HEK293 (cell line): ENCODE data around the gene RPS10.

Experiments
- EGR2 ChIP-seq: fragments of 450-650 bp; formaldehyde crosslinking; IDR thresholded peaks from 2 replicates; pipeline ENCODE4 v1.5.1; 2016; ENCODE audit warnings: low read depth, missing biosample characterization, missing genetic modification characterization
- GLIS2 ChIP-seq: fragments of 450-650 bp; formaldehyde crosslinking; IDR thresholded peaks from 2 replicates; pipeline ENCODE4 v1.5.1; 2016; ENCODE audit warnings: missing biosample characterization, missing genetic modification characterization
- KLF7 ChIP-seq: fragments of 450-650 bp; formaldehyde crosslinking; IDR thresholded peaks from 2 replicates; pipeline ENCODE4 v1.5.1; 2016; ENCODE audit warnings: missing biosample characterization, missing genetic modification characterization, borderline replicate concordance
- KLF8 ChIP-seq: fragments of 450-650 bp; formaldehyde crosslinking; IDR thresholded peaks from 2 replicates; pipeline ENCODE4 v1.5.1; 2016; ENCODE audit warnings: missing biosample characterization, missing genetic modification characterization
- KLF9 ChIP-seq: fragments of 450-650 bp; formaldehyde crosslinking; IDR thresholded peaks from 2 replicates; pipeline ENCODE4 v1.5.1; 2016; ENCODE audit warnings: missing biosample characterization, missing genetic modification characterization, low read depth
- RBAK ChIP-seq: fragments of 450-650 bp; formaldehyde crosslinking; IDR thresholded peaks from 2 replicates; pipeline ENCODE4 v1.5.1; 2016; ENCODE audit warnings: missing biosample characterization, missing genetic modification characterization
- SP2 ChIP-seq: fragments of 450-650 bp; formaldehyde crosslinking; IDR thresholded peaks from 2 replicates; pipeline ENCODE4 v1.5.1; 2016; ENCODE audit warnings: missing biosample characterization, missing genetic modification characterization
- YY2 ChIP-seq: fragments of 450-650 bp; formaldehyde crosslinking; IDR thresholded peaks from 2 replicates; pipeline ENCODE4 v1.5.1; 2016; ENCODE audit warnings: missing biosample characterization, missing genetic modification characterization
- ZNF155 ChIP-seq: fragments of 450-650 bp; formaldehyde crosslinking; IDR thresholded peaks from 2 replicates; pipeline ENCODE4 v1.5.1; 2016; ENCODE audit warnings: missing biosample characterization, missing genetic modification characterization
- ZNF214 ChIP-seq: fragments of 450-650 bp; formaldehyde crosslinking; IDR thresholded peaks from 2 replicates; pipeline ENCODE4 v1.5.1; 2017; ENCODE audit warnings: missing biosample characterization, mild to moderate bottlenecking, missing genetic modification characterization, borderline replicate concordance
- ZNF24 ChIP-seq: fragments of 450-650 bp; formaldehyde crosslinking; IDR thresholded peaks from 2 replicates; pipeline ENCODE4 v1.5.1; 2016; ENCODE audit warnings: missing biosample characterization, missing genetic modification characterization
- ZNF311 ChIP-seq: fragments of 450-650 bp; formaldehyde crosslinking; IDR thresholded peaks from 2 replicates; pipeline ENCODE4 v1.5.1; 2017; ENCODE audit warnings: missing biosample characterization, missing genetic modification characterization, borderline replicate concordance
- ZNF324 ChIP-seq: fragments of 450-650 bp; formaldehyde crosslinking; IDR thresholded peaks from 2 replicates; pipeline ENCODE4 v1.5.1; 2016; ENCODE audit warnings: missing biosample characterization, missing genetic modification characterization
- ZNF350 ChIP-seq: fragments of 450-650 bp; formaldehyde crosslinking; IDR thresholded peaks from 2 replicates; pipeline ENCODE4 v1.5.0; 2017; ENCODE audit warnings: missing biosample characterization, mild to moderate bottlenecking, missing genetic modification characterization
- ZNF433 ChIP-seq: fragments of 450-650 bp; formaldehyde crosslinking; IDR thresholded peaks from 2 replicates; pipeline ENCODE4 v1.5.1; 2016; ENCODE audit warnings: missing biosample characterization, missing genetic modification characterization, low read depth
- ZNF623 ChIP-seq: fragments of 450-650 bp; formaldehyde crosslinking; IDR thresholded peaks from 2 replicates; pipeline ENCODE4 v1.5.1; 2016; ENCODE audit warnings: missing biosample characterization, missing genetic modification characterization
- ZNF624 ChIP-seq: fragments of 450-650 bp; formaldehyde crosslinking; IDR thresholded peaks from 2 replicates; pipeline ENCODE4 v1.5.1; 2017; ENCODE audit warnings: missing biosample characterization, missing genetic modification characterization
- ZNF664 ChIP-seq: fragments of 450-650 bp; formaldehyde crosslinking; IDR thresholded peaks from 2 replicates; pipeline ENCODE4 v1.5.1; 2016; ENCODE audit warnings: missing biosample characterization, missing genetic modification characterization
- ZNF670 ChIP-seq: fragments of 450-650 bp; formaldehyde crosslinking; IDR thresholded peaks from 2 replicates; pipeline ENCODE4 v1.5.1; 2016; ENCODE audit warnings: missing biosample characterization, missing genetic modification characterization, low read depth
- ZNF677 ChIP-seq: fragments of 450-650 bp; IDR thresholded peaks from 2 replicates; pipeline ENCODE4 v1.5.0; 2018; ENCODE audit warnings: missing biosample characterization, mild to moderate bottlenecking, missing genetic modification characterization, moderate library complexity
- TF ChIP-seq, protein P1 (sequence below): IDR thresholded peaks from 2 replicates; pipeline ENCODE4 v1.6.1; 2011; ENCODE audit warnings: mild to moderate bottlenecking, low read depth, low read length, borderline replicate concordance
- TF ChIP-seq, protein P2 (sequence below): fragments of 450-650 bp; formaldehyde crosslinking; IDR thresholded peaks from 2 replicates; pipeline ENCODE4 v1.5.1; 2016; ENCODE audit warnings: missing biosample characterization, missing genetic modification characterization
- TF ChIP-seq, protein P3 (sequence below): fragments of 450-650 bp; formaldehyde crosslinking; IDR thresholded peaks from 2 replicates; pipeline ENCODE4 v1.5.1; 2017; ENCODE audit warnings: missing biosample characterization, missing genetic modification characterization
- TF ChIP-seq, protein P4 (sequence below): fragments of 450-650 bp; formaldehyde crosslinking; IDR thresholded peaks from 2 replicates; pipeline ENCODE4 v1.5.1; 2016; ENCODE audit warnings: missing biosample characterization, missing genetic modification characterization, low read depth
- TF ChIP-seq, protein P5 (sequence below): fragments of 450-650 bp; formaldehyde crosslinking; IDR thresholded peaks from 2 replicates; pipeline ENCODE4 v1.5.1; 2017; ENCODE audit warnings: missing biosample characterization, missing genetic modification characterization
- TF ChIP-seq, protein P6 (sequence below): fragments of 450-650 bp; formaldehyde crosslinking; IDR thresholded peaks from 2 replicates; pipeline ENCODE4 v1.5.1; 2016; ENCODE audit warnings: missing biosample characterization, missing genetic modification characterization

Gene RPS10

DNA sequence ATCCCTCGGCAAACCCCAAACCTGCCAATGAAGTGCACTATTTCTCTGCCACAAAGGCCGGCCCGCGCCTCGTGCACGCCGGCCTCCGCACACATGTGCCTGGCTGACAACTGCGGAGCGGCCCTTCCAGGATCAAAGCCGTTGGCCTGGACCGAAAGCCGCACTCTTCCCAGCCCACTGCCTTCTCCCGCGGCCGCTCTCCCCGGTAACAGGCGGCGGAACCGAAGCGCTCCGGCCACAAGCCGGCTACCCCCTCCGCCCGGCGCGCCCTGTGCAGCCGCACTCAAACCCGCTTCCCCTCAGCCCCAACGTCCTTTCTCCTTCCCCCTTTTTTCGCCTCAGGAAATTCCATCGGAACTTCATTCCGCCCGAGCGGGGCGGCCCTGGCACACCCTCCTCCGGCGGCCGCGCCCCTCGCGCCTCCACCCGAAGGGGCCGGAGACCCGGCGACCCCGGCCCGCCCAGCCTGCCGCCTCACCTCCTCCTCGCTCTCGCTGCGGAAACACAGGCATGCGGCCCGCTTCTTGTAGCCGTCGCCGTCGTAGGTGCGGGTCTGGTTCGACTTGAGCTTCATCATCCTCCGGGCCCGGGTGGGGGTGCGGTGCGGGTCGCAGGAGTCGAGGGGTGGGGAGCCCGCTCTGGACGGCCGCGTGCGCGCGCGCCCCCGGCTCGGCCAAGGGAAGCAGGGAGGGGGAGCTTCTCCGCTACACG is 33.9 kb downstream of the RPS10 start (continued):
- TF ChIP-seq ZNF214 (tag by site-specific recombination) (no peak), ZNF433 (tag by site-specific recombination) (no peak), KLF7 (no peak), ZNF155 (no peak), ZNF324 (tag by site-specific recombination) (no peak), ZNF350 (tag by site-specific recombination) (no peak), ZNF664 (tag by site-specific recombination) (no peak), ZNF624 (tag by site-specific recombination) (no peak), ZNF311 (tag by site-specific recombination) (no peak), KLF9 (tag by site-specific recombination) (peak; percentile 78), ZNF24 (tag by site-specific recombination) (no peak), GLIS2 (tag by site-specific recombination) (0 out of 2 replicates have a peak, but pooled peaks have one; percentile 18), EGR2 (tag by site-specific recombination) (no peak), KLF8 (tag by site-specific recombination) (peak; percentile 93), YY2 (tag by site-specific recombination) (no peak), RBAK (tag by site-specific recombination) (no peak), ZNF677 (tag by site-specific recombination) (no peak), ZNF670 (tag by site-specific recombination) (no peak), SP2 (tag by site-specific recombination) (no peak; the same call in 1 of the 2 replicates), ZNF623 (tag by site-specific recombination) (no peak)
- TF ChIP-seq, protein P1, sequence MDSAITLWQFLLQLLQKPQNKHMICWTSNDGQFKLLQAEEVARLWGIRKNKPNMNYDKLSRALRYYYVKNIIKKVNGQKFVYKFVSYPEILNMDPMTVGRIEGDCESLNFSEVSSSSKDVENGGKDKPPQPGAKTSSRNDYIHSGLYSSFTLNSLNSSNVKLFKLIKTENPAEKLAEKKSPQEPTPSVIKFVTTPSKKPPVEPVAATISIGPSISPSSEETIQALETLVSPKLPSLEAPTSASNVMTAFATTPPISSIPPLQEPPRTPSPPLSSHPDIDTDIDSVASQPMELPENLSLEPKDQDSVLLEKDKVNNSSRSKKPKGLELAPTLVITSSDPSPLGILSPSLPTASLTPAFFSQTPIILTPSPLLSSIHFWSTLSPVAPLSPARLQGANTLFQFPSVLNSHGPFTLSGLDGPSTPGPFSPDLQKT: no peak
- TF ChIP-seq, protein P2, sequence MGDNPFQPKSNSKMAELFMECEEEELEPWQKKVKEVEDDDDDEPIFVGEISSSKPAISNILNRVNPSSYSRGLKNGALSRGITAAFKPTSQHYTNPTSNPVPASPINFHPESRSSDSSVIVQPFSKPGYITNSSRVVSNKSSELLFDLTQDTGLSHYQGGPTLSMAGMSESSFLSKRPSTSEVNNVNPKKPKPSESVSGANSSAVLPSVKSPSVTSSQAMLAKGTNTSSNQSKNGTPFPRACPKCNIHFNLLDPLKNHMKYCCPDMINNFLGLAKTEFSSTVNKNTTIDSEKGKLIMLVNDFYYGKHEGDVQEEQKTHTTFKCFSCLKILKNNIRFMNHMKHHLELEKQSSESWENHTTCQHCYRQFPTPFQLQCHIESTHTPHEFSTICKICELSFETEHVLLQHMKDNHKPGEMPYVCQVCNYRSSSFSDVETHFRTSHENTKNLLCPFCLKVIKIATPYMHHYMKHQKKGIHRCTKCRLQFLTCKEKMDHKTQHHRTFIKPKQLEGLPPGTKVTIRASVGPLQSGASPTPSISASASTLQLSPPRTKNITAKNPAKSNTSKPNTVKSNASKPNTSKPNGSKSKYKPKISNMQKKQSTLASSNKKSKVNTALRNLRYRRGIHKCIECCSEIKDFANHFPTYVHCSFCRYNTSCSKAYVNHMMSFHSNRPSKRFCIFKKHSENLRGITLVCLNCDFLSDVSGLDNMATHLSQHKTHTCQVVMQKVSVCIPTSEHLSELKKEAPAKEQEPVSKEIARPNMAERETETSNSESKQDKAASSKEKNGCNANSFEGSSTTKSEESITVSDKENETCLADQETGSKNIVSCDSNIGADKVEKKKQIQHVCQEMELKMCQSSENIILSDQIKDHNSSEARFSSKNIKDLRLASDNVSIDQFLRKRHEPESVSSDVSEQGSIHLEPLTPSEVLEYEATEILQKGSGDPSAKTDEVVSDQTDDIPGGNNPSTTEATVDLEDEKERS (tag by site-specific recombination): no peak
- TF ChIP-seq, protein P3, sequence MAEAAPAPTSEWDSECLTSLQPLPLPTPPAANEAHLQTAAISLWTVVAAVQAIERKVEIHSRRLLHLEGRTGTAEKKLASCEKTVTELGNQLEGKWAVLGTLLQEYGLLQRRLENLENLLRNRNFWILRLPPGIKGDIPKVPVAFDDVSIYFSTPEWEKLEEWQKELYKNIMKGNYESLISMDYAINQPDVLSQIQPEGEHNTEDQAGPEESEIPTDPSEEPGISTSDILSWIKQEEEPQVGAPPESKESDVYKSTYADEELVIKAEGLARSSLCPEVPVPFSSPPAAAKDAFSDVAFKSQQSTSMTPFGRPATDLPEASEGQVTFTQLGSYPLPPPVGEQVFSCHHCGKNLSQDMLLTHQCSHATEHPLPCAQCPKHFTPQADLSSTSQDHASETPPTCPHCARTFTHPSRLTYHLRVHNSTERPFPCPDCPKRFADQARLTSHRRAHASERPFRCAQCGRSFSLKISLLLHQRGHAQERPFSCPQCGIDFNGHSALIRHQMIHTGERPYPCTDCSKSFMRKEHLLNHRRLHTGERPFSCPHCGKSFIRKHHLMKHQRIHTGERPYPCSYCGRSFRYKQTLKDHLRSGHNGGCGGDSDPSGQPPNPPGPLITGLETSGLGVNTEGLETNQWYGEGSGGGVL (tag by site-specific recombination): peak; percentile 68
- TF ChIP-seq, protein P4, sequence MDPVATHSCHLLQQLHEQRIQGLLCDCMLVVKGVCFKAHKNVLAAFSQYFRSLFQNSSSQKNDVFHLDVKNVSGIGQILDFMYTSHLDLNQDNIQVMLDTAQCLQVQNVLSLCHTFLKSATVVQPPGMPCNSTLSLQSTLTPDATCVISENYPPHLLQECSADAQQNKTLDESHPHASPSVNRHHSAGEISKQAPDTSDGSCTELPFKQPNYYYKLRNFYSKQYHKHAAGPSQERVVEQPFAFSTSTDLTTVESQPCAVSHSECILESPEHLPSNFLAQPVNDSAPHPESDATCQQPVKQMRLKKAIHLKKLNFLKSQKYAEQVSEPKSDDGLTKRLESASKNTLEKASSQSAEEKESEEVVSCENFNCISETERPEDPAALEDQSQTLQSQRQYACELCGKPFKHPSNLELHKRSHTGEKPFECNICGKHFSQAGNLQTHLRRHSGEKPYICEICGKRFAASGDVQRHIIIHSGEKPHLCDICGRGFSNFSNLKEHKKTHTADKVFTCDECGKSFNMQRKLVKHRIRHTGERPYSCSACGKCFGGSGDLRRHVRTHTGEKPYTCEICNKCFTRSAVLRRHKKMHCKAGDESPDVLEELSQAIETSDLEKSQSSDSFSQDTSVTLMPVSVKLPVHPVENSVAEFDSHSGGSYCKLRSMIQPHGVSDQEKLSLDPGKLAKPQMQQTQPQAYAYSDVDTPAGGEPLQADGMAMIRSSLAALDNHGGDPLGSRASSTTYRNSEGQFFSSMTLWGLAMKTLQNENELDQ: no peak
- TF ChIP-seq, protein P5, sequence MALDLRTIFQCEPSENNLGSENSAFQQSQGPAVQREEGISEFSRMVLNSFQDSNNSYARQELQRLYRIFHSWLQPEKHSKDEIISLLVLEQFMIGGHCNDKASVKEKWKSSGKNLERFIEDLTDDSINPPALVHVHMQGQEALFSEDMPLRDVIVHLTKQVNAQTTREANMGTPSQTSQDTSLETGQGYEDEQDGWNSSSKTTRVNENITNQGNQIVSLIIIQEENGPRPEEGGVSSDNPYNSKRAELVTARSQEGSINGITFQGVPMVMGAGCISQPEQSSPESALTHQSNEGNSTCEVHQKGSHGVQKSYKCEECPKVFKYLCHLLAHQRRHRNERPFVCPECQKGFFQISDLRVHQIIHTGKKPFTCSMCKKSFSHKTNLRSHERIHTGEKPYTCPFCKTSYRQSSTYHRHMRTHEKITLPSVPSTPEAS (tag by site-specific recombination): no peak
- TF ChIP-seq, protein P6, sequence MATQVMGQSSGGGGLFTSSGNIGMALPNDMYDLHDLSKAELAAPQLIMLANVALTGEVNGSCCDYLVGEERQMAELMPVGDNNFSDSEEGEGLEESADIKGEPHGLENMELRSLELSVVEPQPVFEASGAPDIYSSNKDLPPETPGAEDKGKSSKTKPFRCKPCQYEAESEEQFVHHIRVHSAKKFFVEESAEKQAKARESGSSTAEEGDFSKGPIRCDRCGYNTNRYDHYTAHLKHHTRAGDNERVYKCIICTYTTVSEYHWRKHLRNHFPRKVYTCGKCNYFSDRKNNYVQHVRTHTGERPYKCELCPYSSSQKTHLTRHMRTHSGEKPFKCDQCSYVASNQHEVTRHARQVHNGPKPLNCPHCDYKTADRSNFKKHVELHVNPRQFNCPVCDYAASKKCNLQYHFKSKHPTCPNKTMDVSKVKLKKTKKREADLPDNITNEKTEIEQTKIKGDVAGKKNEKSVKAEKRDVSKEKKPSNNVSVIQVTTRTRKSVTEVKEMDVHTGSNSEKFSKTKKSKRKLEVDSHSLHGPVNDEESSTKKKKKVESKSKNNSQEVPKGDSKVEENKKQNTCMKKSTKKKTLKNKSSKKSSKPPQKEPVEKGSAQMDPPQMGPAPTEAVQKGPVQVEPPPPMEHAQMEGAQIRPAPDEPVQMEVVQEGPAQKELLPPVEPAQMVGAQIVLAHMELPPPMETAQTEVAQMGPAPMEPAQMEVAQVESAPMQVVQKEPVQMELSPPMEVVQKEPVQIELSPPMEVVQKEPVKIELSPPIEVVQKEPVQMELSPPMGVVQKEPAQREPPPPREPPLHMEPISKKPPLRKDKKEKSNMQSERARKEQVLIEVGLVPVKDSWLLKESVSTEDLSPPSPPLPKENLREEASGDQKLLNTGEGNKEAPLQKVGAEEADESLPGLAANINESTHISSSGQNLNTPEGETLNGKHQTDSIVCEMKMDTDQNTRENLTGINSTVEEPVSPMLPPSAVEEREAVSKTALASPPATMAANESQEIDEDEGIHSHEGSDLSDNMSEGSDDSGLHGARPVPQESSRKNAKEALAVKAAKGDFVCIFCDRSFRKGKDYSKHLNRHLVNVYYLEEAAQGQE (tag by site-specific recombination): peak; percentile 26
